Loucy (cell line): Measurements from ENCODE around the gene ZNF280B.

ENCODE experiments used
- EZH2phosphoT487 ChIP-seq: fragments of 200-600 bp; IDR thresholded peaks from 2 replicates; pipeline ENCODE4 v1.6.1; 2018; ENCODE audit warnings: antibody characterized with exemption, mild to moderate bottlenecking, moderate library complexity, borderline replicate concordance
- TF ChIP-seq, protein P1 (sequence below): fragments of 200-600 bp; sonication (generic); conservative IDR thresholded peaks from 2 replicates; pipeline ENCODE4 v1.5.1; 2014; ENCODE audit warnings: mild to moderate bottlenecking, antibody characterized with exemption, low read length

DNA sequence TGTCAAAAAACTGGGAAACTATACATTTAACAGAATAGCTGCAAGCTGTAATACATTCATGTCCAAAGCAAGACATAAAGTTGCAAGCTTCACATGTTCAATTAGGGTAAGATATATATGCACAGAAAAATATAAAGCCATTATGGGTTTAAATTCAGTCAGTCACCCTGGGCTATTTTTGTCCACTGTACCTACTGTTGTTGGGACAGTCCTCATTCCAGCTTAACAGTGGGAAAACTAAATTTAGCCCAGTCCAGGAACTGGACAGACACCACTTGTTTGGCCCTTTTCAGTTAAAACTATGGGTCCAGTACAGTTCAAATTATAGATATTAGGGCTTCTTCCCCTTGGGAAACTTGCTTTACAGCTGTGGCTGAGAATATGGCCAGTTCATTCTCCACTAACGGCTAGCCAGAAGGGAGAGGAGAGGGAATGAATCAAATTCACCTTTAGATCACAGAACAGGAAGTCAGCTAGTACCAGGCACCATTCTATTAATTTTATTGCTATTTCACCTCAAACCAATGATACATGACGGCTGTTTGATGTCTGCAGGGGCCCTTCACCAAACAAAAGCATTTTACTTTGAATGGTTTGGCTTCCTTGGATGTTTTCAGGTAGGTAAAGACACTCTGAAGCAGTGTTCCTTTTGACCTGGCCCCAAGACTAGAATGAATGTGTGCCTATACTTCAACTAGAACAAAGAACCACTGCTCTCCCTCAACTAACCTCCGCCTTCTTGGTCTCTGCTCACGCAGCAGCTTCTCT lies 22.2 kb downstream of the ZNF280B start:
- TF ChIP-seq, protein P1, sequence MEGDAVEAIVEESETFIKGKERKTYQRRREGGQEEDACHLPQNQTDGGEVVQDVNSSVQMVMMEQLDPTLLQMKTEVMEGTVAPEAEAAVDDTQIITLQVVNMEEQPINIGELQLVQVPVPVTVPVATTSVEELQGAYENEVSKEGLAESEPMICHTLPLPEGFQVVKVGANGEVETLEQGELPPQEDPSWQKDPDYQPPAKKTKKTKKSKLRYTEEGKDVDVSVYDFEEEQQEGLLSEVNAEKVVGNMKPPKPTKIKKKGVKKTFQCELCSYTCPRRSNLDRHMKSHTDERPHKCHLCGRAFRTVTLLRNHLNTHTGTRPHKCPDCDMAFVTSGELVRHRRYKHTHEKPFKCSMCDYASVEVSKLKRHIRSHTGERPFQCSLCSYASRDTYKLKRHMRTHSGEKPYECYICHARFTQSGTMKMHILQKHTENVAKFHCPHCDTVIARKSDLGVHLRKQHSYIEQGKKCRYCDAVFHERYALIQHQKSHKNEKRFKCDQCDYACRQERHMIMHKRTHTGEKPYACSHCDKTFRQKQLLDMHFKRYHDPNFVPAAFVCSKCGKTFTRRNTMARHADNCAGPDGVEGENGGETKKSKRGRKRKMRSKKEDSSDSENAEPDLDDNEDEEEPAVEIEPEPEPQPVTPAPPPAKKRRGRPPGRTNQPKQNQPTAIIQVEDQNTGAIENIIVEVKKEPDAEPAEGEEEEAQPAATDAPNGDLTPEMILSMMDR = no peak
- TF ChIP-seq EZH2phosphoT487 = no peak
